NCI-H1092 (cell line): ENCODE data around the gene SCGB2B2.
"Not testable (repeated sequence)": the region's sequence is repeated elsewhere in the genome, so short reads cannot be mapped to it uniquely, and the experiment has no call there.

Experiments used
- DNase-seq: peaks from one replicate; lab custom pipeline; 2025; lab: John Stamatoyannopoulos, UW

SCGB2B2 gene, protein sequence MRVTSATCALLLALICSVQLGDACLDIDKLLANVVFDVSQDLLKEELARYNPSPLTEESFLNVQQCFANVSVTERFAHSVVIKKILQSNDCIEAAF

DNA sequence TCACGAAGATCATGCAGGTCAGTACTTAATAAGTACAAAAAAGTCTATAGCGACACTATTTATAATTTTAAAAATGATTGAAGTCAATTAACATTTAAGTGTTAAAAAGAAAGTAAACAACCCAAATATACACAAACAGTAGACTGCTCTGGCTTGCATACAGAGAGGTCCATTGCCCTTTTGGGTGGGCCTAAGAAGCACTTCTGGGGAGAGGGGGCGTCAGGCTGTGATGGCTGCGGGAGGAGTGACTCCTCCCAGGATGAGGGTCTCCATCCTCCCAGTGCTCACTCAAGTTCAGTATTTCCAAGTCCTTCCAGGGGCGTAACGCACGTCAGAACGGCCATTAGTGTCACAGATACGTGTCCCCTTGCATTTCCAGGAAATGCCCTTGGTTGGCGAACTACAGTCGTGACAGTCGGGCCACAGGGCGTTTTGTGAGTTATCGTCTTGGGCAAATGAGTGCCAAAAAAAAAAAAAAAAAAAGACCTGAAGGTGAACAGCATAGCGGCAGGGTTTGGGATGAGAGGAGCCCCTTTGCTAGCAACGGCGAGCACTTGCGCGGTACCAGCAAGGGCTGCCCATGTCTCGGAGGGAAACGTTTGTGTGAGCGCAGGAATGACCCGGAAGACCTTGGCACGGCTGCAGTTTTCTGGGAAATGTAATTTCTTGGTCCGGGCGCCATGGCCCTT lies at the start of gene SCGB2B2:
TSS of gene SCGB2B2 (minus strand) at position 463 of the 689 bp plus-strand sequence. CDS start 82,596 bp downstream, outside the sequence.
- DNase-seq: peak; percentile 67

DNA sequence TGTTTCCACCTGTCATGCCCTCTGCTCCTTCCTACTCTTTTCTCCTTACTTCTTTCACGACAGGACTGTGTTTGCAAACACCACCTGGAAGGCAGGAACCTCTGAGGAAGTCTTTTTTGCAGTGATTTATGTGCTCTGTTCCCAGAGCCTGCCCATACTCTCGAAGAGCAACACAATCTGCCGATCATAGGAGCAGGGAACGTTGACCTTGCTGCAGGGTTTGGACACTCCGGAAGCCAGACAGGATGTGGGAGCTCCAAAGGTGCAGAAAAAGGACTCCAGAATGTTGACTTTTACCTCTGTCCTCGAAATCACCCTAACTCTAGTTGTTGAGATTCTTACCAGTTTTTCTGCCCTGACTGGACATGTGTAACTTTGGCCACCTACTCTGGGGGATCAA lies 48.4 kb upstream of the SCGB2B2 start:
- no peak for DNase-seq

DNA sequence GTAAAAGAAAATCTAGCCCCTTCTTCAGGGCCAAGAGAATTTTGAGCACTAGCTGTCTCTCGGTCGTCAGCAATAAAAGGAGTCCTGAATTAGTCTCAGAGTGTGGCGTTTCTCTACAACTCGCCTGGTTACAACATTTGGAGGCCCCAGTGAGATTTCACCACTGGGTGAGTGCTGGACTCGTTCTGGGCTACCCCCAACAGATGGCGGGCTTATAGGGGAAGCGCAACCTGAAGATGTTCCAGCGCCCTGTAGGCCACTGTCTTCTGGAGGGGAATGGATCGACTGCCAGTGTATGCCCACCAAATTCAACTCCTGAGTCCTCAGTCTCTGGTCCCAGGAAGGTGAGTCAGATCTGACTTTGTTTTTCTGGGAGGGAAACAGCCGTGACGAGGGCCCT lies 45.4 kb upstream of the SCGB2B2 start:
- DNase-seq: no peak

DNA sequence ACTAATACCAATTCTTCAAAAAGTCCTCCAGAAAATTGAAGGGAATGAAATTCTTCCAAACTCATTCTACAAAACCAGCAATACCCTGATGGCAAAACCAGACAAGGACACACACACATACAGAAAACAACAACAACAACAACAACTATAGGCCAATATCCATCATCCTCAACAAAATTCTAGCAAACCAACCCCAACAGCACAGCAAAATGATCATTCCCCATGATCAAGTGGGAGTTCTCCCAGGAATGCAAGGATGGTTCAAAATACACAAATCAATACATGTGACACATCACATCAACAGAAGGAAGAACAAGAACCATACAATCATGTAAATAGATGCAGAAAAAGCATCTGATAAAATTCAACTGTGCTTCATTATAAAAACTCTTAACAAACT lies 38.4 kb upstream of the SCGB2B2 start:
- DNase-seq: no peak

DNA sequence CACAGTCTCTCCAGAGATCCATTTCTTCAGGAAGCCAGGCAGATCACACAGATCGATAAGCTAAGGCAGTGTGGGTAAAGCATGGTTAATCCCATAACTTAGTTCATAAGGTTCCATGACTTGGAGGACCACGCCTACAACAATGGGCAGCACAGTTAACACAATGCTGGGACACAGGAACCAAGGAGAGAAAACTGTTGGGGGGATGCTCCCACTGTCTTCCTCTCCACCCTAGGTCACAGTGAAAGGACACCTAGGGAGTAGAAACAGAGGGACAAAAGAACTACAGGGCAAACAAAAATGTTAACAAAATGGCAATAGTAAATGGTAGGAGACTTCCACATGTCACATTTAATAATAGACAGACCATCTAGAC lies 36.3 kb upstream of the SCGB2B2 start:
- DNase-seq: no peak

DNA sequence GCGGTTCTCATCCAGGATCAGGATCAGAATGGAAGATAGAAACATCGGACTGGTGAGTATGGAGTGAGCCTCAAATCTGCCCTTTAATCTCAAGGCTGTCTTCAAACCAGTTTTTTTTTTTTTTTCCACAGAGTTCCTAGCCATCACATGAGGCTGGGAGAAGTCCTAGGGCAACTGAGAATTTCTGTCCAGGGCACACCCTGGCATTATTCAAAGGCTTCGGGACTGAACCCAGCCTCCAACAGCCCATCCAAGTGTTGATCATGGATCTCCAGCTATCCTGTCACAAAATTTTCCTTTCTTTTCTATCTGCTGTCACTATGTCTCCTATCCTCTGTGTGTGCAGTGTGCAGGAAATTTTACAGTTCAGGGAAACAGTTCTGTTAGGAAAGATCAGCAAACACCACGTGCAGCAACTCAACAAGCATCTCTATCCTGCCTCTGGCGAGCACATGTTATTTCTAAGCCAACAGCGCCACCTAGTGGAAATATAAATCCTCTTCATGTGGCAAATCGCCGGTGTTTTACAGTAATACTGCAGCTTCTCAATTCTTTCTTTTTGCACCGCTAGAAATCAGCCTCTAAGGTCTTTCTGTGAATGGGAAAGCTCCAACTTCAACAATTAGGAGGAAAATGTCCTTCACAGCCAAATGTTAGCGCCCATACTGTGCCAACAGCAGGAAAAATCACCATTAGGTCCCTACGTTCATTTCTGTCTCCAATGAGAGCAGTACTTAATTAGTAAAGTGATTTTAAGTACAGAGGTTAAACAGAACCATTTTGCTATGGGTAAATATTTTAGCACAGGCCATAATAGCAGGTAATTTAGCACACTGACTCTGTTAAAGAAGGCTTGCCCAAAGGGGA lies 35.7 kb upstream of the SCGB2B2 start:
- peak; percentile 60 for DNase-seq

DNA sequence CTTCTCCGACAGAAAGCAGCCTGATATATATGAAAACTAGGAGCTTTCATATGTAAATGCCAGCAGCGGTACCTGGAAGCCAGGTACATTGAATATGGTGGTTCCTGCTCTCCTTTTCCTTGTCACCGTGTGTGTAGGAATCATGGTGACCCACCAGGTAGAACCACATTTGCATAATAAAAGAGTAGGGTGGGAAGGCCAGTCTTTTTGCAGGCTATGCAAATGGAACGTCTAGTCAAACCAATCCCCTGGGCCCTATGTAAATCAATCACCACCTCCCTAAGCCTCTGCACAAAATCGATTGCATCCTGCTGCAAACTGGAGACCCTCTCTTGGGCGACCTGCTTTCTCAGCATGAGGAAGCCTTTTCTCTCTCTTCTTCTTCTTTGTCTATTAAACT lies 34.9 kb upstream of the SCGB2B2 start:
- no peak for DNase-seq

DNA sequence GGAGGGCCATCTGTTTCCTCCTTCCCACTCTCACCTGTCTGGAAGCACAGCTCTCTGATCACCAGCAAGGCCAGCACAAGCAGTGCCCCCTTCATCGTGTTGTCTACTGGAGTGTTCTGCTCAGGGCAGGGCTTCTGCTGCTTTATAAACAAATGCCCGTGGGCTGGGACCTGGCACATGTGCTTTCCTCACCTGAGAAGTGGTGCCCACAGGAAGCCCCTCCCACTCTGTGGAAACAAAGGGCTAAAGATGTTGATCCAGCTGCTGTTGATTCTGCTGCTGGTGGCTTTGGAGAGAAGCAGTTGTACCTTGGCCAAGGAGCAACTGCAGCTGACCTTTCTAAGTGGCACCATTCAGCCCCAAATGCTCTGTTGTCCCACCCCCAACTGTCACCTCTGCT lies 30.7 kb upstream of the SCGB2B2 start:
- DNase-seq: no peak

DNA sequence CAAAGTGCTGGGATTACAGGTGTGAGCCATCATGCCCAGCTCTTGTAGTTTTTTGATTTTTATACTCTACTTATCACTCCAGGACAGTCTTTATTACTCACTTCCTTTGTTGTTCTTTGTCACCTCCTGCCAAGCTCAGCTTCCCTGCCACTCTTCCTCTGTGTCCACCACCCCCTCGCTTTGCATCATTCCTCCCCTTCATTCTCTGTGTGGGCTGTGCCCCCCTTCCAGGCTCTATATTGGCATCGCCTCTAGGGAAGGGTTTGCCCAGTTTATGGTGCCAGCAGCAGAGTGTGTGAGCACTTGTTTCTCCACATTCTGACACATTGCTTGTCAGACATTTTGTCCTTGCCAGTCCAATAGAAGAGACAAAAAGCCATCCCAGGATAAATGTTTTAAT lies 15.6 kb upstream of the SCGB2B2 start:
- no peak for DNase-seq

DNA sequence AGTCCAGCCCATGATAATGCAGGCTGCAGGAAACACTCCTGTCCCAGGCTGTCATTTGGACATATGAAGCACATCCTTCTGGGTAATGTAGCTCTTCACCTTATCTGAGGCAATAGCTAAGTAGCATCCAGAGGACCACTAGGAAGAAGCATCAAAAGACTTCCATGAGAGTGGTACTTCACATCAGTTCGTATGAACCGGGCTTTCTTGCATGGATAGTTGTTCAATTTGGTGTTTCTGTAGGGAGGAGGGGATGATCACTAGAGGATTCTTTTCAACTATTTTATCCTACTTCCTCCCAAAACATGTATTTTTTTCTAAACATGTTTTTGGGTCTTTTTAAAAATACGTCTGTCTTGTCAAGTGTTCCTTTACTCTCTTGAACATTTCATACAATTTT lies 13.4 kb upstream of the SCGB2B2 start:
- DNase-seq: no peak

DNA sequence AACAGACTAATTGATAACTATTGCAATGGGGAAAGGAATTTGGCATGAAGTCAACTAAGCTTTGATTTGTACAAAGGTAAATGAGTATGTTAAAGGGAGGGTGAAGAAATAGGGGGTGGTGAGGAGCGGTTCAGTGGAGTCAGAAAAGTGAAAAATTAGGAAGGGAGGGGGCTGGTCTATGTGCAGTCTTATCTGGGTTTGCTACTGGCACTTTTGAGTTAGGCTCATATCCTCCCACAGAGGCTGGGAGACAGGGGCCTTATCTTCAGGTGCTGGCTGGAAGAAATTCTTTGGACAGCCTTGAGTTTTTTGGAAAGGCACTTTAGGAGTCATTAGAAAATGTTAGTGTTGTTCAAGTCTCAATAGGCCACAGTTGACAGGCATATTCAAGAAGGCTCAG lies 11.6 kb upstream of the SCGB2B2 start:
- DNase-seq: no peak

DNA sequence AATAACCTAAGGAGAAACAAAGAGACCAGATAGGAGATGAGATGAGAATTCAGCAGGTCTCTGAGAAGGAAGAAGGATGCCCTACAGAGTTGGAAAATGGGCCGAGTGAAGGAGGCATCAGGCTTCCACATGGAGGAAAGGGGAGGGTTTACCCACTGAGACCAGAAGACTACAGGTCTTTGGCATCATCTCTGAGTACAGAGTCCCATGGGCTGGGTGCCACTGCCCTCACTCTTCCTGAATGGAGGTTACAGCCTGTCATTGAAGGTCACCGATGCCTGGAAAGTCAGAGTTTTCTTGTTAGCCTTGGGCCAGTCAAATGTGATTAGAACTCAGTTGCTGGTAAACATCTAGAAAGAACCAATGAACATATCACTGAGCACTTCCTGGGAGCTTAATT lies 10.4 kb upstream of the SCGB2B2 start:
- no peak for DNase-seq

DNA sequence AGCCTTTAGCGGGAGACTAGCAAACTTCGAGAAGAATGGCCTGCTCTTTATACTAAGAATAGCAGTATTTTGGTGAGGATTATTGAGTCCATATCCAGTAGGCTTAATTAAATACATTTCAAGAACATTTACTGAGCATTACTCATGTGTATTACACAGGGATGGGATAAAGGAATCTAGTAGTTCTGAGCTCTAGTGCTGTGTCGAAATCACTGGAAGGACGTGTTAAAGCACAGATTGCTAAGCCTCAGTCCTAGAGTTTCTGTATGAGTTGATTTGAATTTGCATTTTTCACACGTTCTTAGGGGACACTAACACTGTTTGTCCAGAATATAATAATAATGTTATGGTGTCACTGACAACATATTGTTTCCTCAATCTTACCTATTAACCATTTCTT lies 9.5 kb upstream of the SCGB2B2 start:
- no peak for DNase-seq

DNA sequence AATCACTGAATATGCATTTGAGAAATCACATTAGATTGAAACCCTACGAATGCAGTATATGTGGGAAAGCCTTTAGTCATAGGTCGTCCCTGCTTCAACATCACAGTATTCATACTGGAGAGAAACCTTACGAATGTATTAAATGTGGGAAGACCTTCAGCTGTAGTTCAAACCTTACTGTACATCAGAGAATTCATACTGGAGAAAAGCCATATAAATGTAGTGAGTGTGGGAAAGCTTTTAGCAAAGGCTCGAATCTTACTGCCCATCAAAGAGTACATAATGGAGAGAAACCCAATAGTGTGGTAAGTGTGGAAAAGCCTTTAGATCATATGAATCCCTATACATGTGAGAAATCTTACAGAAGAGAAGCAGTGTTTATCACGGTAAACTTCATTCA lies 8.3 kb upstream of the SCGB2B2 start:
- not testable (repeated sequence) for DNase-seq

DNA sequence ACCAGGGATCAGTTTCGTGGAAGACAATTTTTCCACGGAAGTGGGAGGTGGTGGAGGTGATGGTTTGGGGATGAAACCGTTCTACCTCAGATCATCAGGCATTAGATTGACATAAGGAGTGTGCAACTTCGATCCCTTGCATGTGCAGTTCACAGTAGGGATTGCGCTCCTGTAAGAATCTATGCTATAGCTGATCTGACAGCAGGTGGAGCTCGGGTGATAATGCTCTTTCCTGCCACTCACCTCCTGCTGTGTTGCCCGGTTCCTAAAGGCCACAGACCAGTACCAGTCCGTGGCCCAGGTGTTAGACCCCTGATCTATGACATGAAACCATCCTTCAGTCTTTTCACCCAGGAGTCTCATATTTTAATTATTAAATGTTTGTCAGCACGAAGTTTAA lies 4.5 kb upstream of the SCGB2B2 start:
- DNase-seq: no peak

DNA sequence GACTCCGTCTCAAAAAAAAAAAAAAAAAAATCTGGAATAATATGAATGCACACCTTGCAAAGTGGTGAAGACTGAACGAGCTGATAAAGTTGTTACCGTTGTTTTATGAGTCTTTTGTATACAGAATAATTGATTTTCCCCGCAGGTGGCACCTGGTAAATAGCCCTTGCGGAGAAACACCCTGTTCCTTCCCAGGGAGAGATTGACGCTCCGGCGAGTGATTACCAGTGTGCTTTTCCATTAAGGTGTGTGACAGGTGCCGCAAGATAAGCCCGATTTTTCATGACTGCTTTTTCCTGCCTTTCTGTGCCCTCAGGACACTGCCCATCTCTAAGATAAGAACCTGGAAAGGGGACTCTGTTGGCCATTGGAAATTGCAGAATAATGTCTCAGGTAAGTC lies 1.5 kb upstream of the SCGB2B2 start:
- DNase-seq: no peak

DNA sequence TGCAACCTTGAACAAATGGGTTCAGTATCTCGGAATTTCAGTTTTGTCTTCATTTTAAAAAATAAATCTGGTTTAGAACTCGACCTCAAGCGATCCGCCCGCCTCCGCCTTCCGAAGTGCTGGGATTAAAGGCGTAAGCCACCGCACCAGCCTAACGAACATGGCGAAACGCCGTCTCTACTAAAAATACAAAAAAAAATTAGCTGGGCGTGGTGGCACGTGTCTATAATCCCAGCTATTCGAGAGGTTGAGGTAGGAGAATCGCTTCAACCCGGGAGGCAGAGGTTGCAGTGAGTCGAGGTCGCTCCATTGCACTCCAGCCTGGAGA lies 1.1 kb upstream of the SCGB2B2 start:
- DNase-seq: no peak

DNA sequence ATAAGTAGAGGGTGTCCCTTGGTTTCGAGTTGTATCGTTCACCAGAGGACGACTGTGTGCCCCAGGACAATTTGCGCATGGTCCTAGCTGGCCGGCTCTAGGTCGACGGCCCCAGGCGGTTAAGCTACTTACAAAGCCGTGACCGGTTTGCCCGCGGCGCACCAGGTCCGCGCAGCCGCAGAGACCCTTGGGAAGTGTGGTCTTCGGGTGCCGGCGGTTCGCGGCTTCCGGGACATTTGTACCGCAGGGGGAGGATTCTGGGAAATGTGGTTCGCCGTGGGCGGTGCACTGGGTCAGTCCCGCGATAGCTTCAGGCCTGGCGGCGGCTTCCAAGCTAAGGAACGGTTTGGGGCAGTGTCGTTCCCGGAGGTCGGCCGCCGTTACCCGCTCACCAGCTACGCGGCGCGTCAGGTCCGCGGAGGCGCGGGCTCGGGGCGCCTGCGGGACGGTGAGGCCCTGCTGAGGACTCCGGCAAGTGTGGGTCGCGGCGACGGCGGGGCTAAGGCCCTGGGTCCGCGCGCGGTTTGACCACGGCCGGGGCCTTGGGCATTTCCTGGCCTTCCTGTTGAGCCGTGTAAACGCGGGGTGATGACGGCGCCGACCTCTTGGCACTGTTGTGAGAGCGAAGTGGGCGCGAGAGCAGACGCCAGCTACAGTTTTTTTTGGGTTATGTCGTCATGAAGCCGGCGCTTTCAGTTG lies 576 bp upstream of the SCGB2B2 start, which contains the start of gene ZNF302:
TSS of gene ZNF302 (plus strand) at position 293 of the 699 bp plus-strand sequence. CDS start 1,127 bp downstream, outside the sequence.
- peak; percentile 89 for DNase-seq

DNA sequence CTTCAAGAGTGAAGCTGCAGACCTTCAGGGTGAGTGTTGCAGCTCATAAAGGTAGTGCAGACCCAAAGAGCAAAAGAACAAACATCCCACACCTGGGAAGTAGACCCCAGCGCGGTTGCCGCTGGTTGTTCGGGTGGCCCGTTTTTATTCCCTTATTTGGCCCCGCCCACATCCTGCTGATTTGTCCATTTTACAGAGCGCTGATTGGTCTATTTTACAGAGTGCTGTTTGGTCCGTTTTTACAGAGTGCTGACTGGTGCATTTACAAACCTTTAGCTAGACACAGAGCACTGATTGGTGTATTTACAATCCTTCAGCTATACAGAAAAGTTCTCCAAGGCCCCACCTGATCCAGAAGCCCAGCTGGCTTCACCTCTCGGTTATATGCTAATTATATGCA lies 1.0 kb downstream of the SCGB2B2 start:
- no peak for DNase-seq

DNA sequence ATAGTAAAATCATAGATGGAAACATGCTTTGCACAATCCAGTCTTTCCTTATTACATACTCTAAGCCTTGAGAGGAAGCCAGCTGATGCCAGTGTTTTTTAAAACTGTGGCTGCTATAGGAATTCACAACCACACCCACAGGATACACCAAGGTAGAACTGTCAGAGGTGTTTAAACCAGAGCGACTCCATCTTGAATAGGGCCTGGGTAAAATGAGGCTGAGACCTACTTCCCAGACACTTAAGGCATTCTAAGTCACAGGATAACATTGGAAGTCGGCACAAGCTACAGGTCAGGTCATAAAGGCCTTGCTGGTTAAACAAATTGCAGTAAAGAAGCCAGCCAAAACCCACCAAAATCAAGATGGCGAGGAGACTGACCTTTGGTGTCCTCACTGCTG lies 1.7 kb downstream of the SCGB2B2 start:
- no peak for DNase-seq

DNA sequence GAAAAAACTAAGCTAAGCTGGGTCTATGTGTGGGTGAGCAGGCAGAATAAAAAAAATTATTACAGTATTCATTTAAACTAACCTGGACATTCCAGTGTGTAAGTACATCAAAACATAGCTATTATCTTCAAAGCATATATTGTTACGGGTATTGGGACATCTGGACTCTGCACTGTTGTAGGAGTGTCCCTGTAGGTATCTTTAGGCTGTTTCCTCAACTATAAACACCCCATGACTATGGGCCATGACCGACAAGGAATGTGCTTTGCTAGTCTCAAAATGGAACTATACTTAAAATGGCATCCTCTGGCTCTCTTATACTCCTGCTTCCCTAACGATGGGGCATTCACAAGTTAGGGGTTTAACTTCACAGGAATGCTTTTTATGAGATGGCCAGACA lies 3.4 kb downstream of the SCGB2B2 start:
- no peak for DNase-seq

DNA sequence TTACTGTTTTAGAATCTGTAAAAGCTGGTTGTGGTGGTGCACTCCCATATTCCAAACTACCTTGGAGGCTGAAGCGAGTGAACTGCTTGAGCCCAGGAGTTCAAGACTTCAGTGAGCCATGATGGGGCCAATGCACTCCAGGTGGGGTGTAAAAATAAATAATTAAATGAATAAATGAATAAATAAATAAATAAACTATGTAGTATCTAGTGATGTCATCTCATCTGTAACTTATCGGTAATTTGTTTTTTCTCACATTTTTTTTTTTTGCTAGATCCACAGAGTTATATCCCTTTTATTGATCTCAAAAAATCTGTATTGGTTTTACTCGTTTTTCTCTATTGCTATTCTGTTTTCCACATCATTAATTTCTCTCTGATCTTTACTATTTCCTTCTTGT lies 5.0 kb downstream of the SCGB2B2 start:
- no peak for DNase-seq

DNA sequence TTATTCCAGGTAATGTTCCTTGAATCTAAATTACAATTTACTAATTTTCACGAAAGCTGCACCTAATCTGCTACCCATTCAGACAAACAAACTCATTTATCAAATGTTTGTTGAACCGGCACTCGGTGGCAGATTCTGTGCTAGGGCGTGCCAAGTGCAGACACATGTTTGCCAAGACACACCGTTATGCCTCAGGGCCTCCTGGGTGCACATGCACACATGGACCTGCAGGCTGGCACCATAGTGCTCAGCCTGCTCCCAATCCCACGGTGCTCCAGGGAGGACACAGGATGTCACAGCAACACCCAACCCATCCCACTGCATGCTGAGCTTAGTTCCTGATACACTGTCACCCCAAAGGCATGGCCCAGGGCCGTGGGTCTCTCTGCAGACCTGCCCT lies 7.7 kb downstream of the SCGB2B2 start:
- no peak for DNase-seq
